ENCODE data around the gene NPHS1.

- TF ChIP-seq CTCF (IDR thresholded peaks at IDR 0.05; ENCODE audit: low read length) (no peak), EZH2 (IDR thresholded peaks at IDR 0.05; ENCODE audit: borderline replicate concordance, low read length) (no peak)
These were observed 17.2 kb upstream of the NPHS1 start for GRCh38 chr19:35869327-35870123.
